ENCODE measurements around the gene C1QTNF8. TPM values are rescaled to one million over a fixed set of nuclear protein-coding genes. Genes with fewer than 3 reads are reported as not detected.

The C1QTNF8 gene
- total RNA-seq, 1 experiment from 2014 or later, result 0.27 TPM

DNA sequence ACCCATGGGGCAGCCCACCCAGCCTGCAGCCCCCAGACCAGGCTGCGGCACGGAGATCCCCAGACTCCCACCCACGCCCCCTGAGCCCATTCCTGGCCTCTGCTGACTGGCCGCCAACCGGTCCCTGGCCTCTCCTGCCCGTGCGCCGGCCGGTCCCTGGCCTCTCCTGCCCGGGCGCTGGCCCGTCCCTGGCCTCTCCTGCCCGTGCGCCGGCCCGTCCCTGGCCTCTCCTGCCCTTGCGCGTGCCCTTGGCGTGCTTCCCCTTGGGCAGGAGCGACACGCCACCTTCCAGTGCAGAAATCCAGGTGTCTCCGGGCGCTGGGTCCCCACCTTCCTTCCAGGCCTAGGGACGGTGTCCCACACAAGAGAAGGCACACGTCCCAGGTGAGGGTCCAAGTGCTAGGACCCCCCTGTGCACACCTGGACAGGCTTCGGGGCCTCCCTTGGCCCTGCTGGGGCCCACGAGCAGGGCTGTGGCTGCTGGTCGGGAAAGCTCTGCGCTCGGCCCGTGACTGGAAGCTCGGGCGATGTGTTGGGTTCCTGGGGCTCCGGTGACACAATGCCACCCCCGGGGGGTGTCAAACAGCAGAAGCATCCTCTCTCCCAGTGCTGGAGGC lies 35.4 kb upstream of the C1QTNF8 start:
- TF ChIP-seq ZNF274 (IDR thresholded peaks at IDR 0.05; ENCODE audit: low read depth, low read length) (no peak), EGR1 (IDR thresholded peaks at IDR 0.05; ENCODE audit: low read depth) (no peak), RAD21 (IDR thresholded peaks at IDR 0.05; ENCODE audit: low read depth) (no peak), YY1 (IDR thresholded peaks at IDR 0.05; ENCODE audit: extremely low read depth, insufficient replicate concordance, low read depth, low read length) (no peak), ELF1 (IDR thresholded peaks at IDR 0.05; ENCODE audit: borderline replicate concordance, low read depth) (no peak)
- TF ChIP-seq, protein P1, sequence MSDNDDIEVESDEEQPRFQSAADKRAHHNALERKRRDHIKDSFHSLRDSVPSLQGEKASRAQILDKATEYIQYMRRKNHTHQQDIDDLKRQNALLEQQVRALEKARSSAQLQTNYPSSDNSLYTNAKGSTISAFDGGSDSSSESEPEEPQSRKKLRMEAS (IDR thresholded peaks at IDR 0.05), result no peak
- TF ChIP-seq, protein P2, sequence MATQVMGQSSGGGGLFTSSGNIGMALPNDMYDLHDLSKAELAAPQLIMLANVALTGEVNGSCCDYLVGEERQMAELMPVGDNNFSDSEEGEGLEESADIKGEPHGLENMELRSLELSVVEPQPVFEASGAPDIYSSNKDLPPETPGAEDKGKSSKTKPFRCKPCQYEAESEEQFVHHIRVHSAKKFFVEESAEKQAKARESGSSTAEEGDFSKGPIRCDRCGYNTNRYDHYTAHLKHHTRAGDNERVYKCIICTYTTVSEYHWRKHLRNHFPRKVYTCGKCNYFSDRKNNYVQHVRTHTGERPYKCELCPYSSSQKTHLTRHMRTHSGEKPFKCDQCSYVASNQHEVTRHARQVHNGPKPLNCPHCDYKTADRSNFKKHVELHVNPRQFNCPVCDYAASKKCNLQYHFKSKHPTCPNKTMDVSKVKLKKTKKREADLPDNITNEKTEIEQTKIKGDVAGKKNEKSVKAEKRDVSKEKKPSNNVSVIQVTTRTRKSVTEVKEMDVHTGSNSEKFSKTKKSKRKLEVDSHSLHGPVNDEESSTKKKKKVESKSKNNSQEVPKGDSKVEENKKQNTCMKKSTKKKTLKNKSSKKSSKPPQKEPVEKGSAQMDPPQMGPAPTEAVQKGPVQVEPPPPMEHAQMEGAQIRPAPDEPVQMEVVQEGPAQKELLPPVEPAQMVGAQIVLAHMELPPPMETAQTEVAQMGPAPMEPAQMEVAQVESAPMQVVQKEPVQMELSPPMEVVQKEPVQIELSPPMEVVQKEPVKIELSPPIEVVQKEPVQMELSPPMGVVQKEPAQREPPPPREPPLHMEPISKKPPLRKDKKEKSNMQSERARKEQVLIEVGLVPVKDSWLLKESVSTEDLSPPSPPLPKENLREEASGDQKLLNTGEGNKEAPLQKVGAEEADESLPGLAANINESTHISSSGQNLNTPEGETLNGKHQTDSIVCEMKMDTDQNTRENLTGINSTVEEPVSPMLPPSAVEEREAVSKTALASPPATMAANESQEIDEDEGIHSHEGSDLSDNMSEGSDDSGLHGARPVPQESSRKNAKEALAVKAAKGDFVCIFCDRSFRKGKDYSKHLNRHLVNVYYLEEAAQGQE (IDR thresholded peaks at IDR 0.05; ENCODE audit: low read depth), result no peak
- no peak overlapping the region for H3K9ac ChIP-seq (ENCODE audit: low read length)
- no peaks in the 10 kb centered on the region for H3K9me3 ChIP-seq (ENCODE audit: control insufficient read depth in 1 of 2, insufficient read depth in 1 of 2, low read depth in 1 of 2, low read length in 2 of 2)
- intact Hi-C loops (cut with micrococcal nuclease), result no loop called here
- CTCF ChIA-PET, result no interaction called here
- no peaks in the 10 kb centered on the region for H3K79me2 ChIP-seq (ENCODE audit: insufficient read depth, low read length)
- H3K4me1 ChIP-seq (ENCODE audit: control insufficient read depth in 1 of 2, insufficient read depth in 2 of 2, low read length in 2 of 2), result peaks cover 0 to 5% of the 10 kb centered on the region in 2 experiments; a peak in 1 of 4 replicates
- RAD21 ChIA-PET (ENCODE audit: low non-redundant PET in 1 of 2, low total read pairs in 2 of 2, uncharacterized antibody in 2 of 2, unreplicated experiment in 2 of 2), result no interaction called here
- no peak overlapping the region for H2AFZ ChIP-seq (ENCODE audit: low read depth, low read length, poor library complexity, severe bottlenecking)
- H3K4me3 ChIP-seq (replicated peaks in 1 of 2; ENCODE audit: low read depth in 1 of 2, low read length in 2 of 2), result no peak overlapping the region
- no peak for ATAC-seq
- no peaks in the 10 kb centered on the region for H3K9me2 ChIP-seq (ENCODE audit: insufficient read depth)
- no TSS peak for BruUV-seq (replicated peaks)
- H3K36me3 ChIP-seq (ENCODE audit: control insufficient read depth in 1 of 2, insufficient read depth in 2 of 2, low read length in 2 of 2), result no peaks in the 10 kb centered on the region
- DNase-seq (ENCODE audit: low read depth, low spot score), result no peak
- POLR2A ChIA-PET, result no interaction called here
- H3K27ac ChIP-seq (ENCODE audit: low read depth, low read length), result no peak overlapping the region
- H3K4me2 ChIP-seq (ENCODE audit: low read length), result no peak overlapping the region
- no peaks in the 10 kb centered on the region for H3K27me3 ChIP-seq (ENCODE audit: insufficient read depth, low read length)
- H4K20me1 ChIP-seq (ENCODE audit: insufficient read depth), result no peaks in the 10 kb centered on the region
